CD14-positive monocyte (primary cell): ENCODE data around the gene GRIN2A. TPM values are rescaled to one million over a fixed set of nuclear protein-coding genes. Genes with fewer than 3 reads are reported as not detected.
A peak's percentile ranks its signal among the peaks of the same experiment; 100 is the strongest.

Experiments used
- DNase-seq, 3 donors: peaks; one replicate each; pipeline ENCODE4 v3.0.0-alpha.2; 2011 to 2022
- H2AFZ ChIP-seq: 2 replicates; pipeline ENCODE4 v1.6.0; 2012; ENCODE audit warnings: mild to moderate bottlenecking, low read depth, low read length, inconsistent platforms; ENCODE audit not compliant: insufficient read depth, poor library complexity, severe bottlenecking
- H3K27ac ChIP-seq, 2 donors: 1 replicate in 1 of 2; 2 replicates in 1 of 2; pipeline ENCODE4 v1.5.1; 2012 to 2013; ENCODE audit warnings: low read length in 2 of 2, control low read depth in 1 of 2, inconsistent platforms in 1 of 2, low read depth in 1 of 2, mild to moderate bottlenecking in 1 of 2
- H3K27me3 ChIP-seq, 2 donors: one replicate each; pipeline versions ENCODE4 v1.6.0 to v1.6.1; 2011 to 2013; ENCODE audit warnings: low read length in 2 of 2; ENCODE audit not compliant: control insufficient read depth in 2 of 2, insufficient read depth in 2 of 2
- H3K36me3 ChIP-seq, 2 donors: replicated peaks in 1 of 2; 1 replicate in 1 of 2; 2 replicates in 1 of 2; pipeline versions ENCODE4 v1.5.1 to v1.6.1; 2012 to 2013; ENCODE audit warnings: low read length in 2 of 2, control low read depth in 1 of 2, inconsistent platforms in 1 of 2, mild to moderate bottlenecking in 1 of 2; ENCODE audit not compliant: insufficient read depth in 2 of 2, control insufficient read depth in 1 of 2
- H3K4me1 ChIP-seq, 2 donors: 1 replicate in 1 of 2; 2 replicates in 1 of 2; pipeline versions ENCODE4 v1.5.1 to v1.6.1; 2012 to 2013; ENCODE audit warnings: low read length in 2 of 2, control low read depth in 1 of 2, inconsistent platforms in 1 of 2, mild to moderate bottlenecking in 1 of 2, moderate library complexity in 1 of 2; ENCODE audit not compliant: insufficient read depth in 2 of 2, control insufficient read depth in 1 of 2
- H3K4me2 ChIP-seq: replicated peaks from 2 replicates; pipeline ENCODE3; 2012; ENCODE audit warnings: low read length, moderate library complexity, mild to moderate bottlenecking; ENCODE audit not compliant: poor library complexity, severe bottlenecking; ENCODE audit errors: extremely low read depth
- H3K4me3 ChIP-seq, 3 experiments: fragments of 200-600 bp in 1 of 3; sonication (generic) in 1 of 3; replicated peaks in 1 of 3; 1 replicate in 2 of 3; 2 replicates in 1 of 3; pipeline ENCODE4 v1.5.1; 2011 to 2013; ENCODE audit warnings: low read length in 3 of 3, mild to moderate bottlenecking in 3 of 3, control low read depth in 2 of 3, low read depth in 2 of 3, inconsistent platforms in 1 of 3, moderate library complexity in 1 of 3
- H3K79me2 ChIP-seq: 2 replicates; pipeline ENCODE4 v1.6.0; 2012; ENCODE audit warnings: mild to moderate bottlenecking, control low read depth, inconsistent platforms, low read length, moderate library complexity; ENCODE audit not compliant: insufficient read depth
- H3K9ac ChIP-seq: 2 replicates; pipeline ENCODE4 v1.6.0; 2017; ENCODE audit warnings: low read length, mild to moderate bottlenecking; ENCODE audit not compliant: insufficient read depth, poor library complexity, severe bottlenecking
- H3K9me3 ChIP-seq, 2 donors: replicated peaks in 1 of 2; 1 replicate in 1 of 2; 2 replicates in 1 of 2; pipeline versions ENCODE4 v1.5.1 to v1.6.1; 2012 to 2013; ENCODE audit warnings: low read length in 2 of 2, control low read depth in 1 of 2; ENCODE audit not compliant: control insufficient read depth in 1 of 2, insufficient read depth in 1 of 2
- H4K20me1 ChIP-seq: 2 replicates; pipeline ENCODE4 v1.6.0; 2012; ENCODE audit warnings: mild to moderate bottlenecking, low read length, control low read depth, moderate library complexity; ENCODE audit not compliant: insufficient read depth
- H3K27ac Mint-ChIP-seq, 7 donors: one replicate each; pipeline ENCODE4 v1.8.0; 2020; ENCODE audit warnings: mild to moderate bottlenecking in 7 of 7, mixed read lengths in 7 of 7, moderate library complexity in 6 of 7, inconsistent platforms in 2 of 7
- H3K27me3 Mint-ChIP-seq, 3 donors: one replicate each; pipeline ENCODE4 v1.8.0; 2021 to 2022; ENCODE audit warnings: low read depth in 3 of 3, mild to moderate bottlenecking in 3 of 3, mixed read lengths in 3 of 3, moderate library complexity in 3 of 3, inconsistent platforms in 1 of 3
- H3K36me3 Mint-ChIP-seq, 2 donors: one replicate each; pipeline ENCODE4 v1.8.0; 2020; ENCODE audit warnings: mixed read lengths in 2 of 2, inconsistent platforms in 1 of 2, mild to moderate bottlenecking in 1 of 2
- H3K4me1 Mint-ChIP-seq: one replicate; pipeline ENCODE4 v1.8.0; 2020; ENCODE audit warnings: mild to moderate bottlenecking, mixed read lengths
- H3K4me3 Mint-ChIP-seq, 2 donors: one replicate each; pipeline ENCODE4 v1.8.0; 2020; ENCODE audit warnings: mild to moderate bottlenecking in 2 of 2, mixed read lengths in 2 of 2, moderate library complexity in 1 of 2
- H3K9me3 Mint-ChIP-seq, 7 donors: one replicate each; pipeline ENCODE4 v1.8.0; 2020 to 2022; ENCODE audit warnings: mixed read lengths in 7 of 7, mild to moderate bottlenecking in 6 of 7, moderate library complexity in 6 of 7, inconsistent platforms in 2 of 7
- CTCF ChIP-seq: fragments of 200-600 bp; IDR thresholded peaks from one replicate; pipeline ENCODE4 v1.8.0; 2022; ENCODE audit warnings: antibody characterized with exemption, mild to moderate bottlenecking
- WGBS: methylation state at CpG from one replicate; pipeline ENCODE4 v1.1.5; 2013; ENCODE audit warnings: missing lambda C conversion rate; ENCODE audit not compliant: insufficient coverage; 5-methylcytosine and 5-hydroxymethylcytosine counted together
- intact Hi-C, 2 donors: fragments of 100-400 bp; cut with micrococcal nuclease; formaldehyde crosslinking; loops; one replicate each; pipeline versions ENCODE4 v1.15.0 to v1.15.1; 2023
- polyA plus RNA-seq, 3 donors: library from polyadenylated mRNA; depleted of rRNA in 1 of 3; unstranded in 2 of 3; stranded (reverse) in 1 of 3; fragments of 300-500 nt in 2 of 3; fragments of >200 nt in 1 of 3; fragmentation: Illumina TruSeq in 2 of 3; gene quantifications; 1 replicate in 2 of 3; 2 replicates in 1 of 3; pipeline ENCODE4 v1.2.3, GENCODE V29; 2012 to 2021

Gene GRIN2A
- polyA plus RNA-seq, 3 donors: not detected

GRCh38 chr16:10205688-10206087 lies 23.5 kb upstream of the GRIN2A start:
- H3K4me2 ChIP-seq: no peak overlapping the region

GRCh38 chr16:10202649-10203048 lies 20.4 kb upstream of the GRIN2A start:
- Histone ChIP-seq H3K27me3 (no peaks in the 10 kb centered on the region), H3K4me2 (no peak overlapping the region), H4K20me1 (no peaks in the 10 kb centered on the region), H2AFZ (no peak overlapping the region), H3K27ac (no peak overlapping the region), H3K79me2 (no peaks in the 10 kb centered on the region), H3K4me1 (no peaks in the 10 kb centered on the region), H3K4me3 (no peak overlapping the region), H3K36me3 (no peaks in the 10 kb centered on the region), H3K9ac (no peak overlapping the region), H3K9me3 (peaks cover 0 to 6% of the 10 kb centered on the region in 2 donors)
- Mint-ChIP-seq H3K4me1 (no peaks in the 10 kb centered on the region), H3K27me3 (peaks cover 4 to 14% (median 6%) of the 10 kb centered on the region in 3 donors), H3K9me3 (peaks cover 3 to 14% (median 9%) of the 10 kb centered on the region in 7 donors), H3K36me3 (no peaks in the 10 kb centered on the region), H3K4me3 (no peak overlapping the region), H3K27ac (no peak overlapping the region)
- peak; percentile 15 for TF ChIP-seq CTCF
- WGBS: no CpG with 5 or more reads among the region's 1 CpG
- intact Hi-C loops: no loop called here
- no peak for DNase-seq

More at GRCh38 chr16:10205688-10206087, 23.5 kb upstream of the GRIN2A start:
- H3K27ac Mint-ChIP-seq: no peak overlapping the region
- Histone ChIP-seq H3K9ac (no peak overlapping the region), H3K9me3 (peaks cover 0 to 6% of the 10 kb centered on the region in 2 donors), H3K4me1 (no peaks in the 10 kb centered on the region), H3K27ac (no peak overlapping the region), H3K36me3 (no peaks in the 10 kb centered on the region), H3K4me3 (no peak overlapping the region), H3K27me3 (no peaks in the 10 kb centered on the region), H2AFZ (no peak overlapping the region), H4K20me1 (no peaks in the 10 kb centered on the region), H3K79me2 (no peaks in the 10 kb centered on the region)
- peaks cover 4 to 13% (median 9%) of the 10 kb centered on the region in 3 donors for H3K27me3 Mint-ChIP-seq
- H3K9me3 Mint-ChIP-seq: peaks cover 3 to 14% (median 12%) of the 10 kb centered on the region in 7 donors
- H3K36me3 Mint-ChIP-seq: no peaks in the 10 kb centered on the region
- no peak for DNase-seq
- 90% methylated on average over 2 of the region's 7 CpGs for WGBS
- intact Hi-C loops: no loop called here
- H3K4me1 Mint-ChIP-seq: no peaks in the 10 kb centered on the region
- TF ChIP-seq CTCF: no peak
- H3K4me3 Mint-ChIP-seq: no peak overlapping the region
